ENCODE results near the gene STUM.

The STUM gene

DNA sequence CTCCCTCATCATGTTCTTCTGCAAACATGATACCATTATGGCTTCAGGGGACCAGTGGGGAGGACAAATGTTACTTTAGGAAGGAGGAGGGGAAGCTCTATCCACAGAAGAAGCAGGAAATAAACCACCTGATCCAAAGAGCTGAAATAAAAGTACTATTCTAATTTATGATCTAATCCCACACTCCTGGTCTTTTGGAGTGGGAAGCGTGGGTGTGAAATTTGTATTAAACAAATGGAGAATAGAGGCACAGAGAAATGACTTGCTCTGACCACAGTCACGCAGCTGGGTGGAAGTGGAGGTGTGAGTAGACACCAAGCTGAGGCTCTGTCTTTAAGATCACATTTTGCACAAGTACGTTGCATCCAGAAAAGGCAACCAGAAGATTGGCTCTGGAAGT is 14.5 kb upstream of the STUM start:
- DNase-seq, result no peak

- DNase-seq, result no peak
Measured at GRCh38 chr1:226534645-226535044, 13.9 kb upstream of the STUM start.

DNA sequence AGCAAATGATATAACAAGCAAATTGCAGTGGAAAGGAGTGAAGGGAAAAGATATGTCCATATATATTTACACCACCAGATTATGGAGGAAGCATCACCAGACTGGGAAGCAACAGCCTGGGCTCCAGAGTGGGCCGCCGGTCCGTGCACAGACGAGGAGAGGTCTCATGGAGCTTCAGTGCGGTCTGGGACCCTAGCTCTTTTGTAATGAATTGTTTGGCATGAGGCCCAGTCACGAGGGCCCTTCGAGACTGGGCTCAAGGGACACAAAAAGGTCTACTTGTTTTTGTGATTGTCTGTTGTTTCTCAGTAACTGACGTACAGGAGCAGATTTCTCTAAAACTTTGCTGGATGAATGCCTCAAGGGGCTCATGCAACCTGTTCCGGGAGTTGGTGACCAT is 12.9 kb upstream of the STUM start:
- no peak for DNase-seq

GRCh38 chr1:226541231-226541630 is 7.3 kb upstream of the STUM start:
- DNase-seq, result no peak

GRCh38 chr1:226541631-226542622 is 6.6 kb upstream of the STUM start:
- peak; percentile 37 for DNase-seq

DNA sequence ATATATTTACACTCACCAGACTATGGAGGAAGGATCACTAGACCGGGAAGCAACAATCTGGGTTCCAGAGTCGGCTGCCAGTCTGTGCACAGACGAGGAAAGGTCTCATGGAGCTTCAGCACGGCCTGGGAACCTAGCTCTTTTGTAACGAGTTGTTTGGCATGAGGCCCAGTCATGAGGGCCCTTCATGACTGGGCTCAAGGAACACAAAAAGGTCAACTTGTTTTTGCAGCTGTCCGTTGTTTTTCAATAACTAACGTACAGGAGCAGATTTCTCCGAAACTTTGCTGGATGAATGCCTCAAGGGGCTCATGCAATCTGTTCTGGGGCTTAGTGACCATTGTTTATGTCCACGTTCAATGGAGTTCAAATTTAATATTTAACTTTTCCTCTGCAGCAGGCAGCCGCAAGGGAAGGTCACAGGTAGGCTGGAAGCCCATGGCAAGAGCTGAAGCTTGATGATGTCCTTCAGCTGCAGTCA is 5.9 kb upstream of the STUM start:
- DNase-seq, result no peak

- no peak for DNase-seq
Measured at GRCh38 chr1:226545836-226546596, 2.5 kb upstream of the STUM start.

DNA sequence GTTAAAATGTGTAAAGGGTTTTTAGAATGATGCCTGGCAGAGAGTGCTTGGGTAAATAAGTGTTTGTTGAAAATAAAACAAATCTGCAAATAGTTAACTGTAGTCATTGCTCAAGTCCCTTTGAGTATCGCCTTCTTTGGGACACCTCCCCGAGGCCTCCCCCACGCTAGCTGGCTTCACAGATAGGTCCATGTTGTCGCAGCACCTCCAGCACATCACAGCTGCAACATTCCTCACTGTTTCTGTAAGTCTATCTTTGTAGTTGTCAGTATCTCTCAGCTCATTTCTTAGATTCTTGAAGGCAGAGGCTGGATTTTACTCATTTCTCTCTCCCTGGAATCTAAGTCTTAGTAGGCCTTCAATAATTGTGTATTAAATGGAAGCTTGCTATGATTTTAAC is 1.6 kb upstream of the STUM start:
- DNase-seq, result no peak

- DNase-seq, result peak; percentile 93
Measured at GRCh38 chr1:226547754-226548191, 791 bp upstream of the STUM start.

GRCh38 chr1:226549094-226549936 is 751 bp downstream of the STUM start:
- DNase-seq, result peak; percentile 43

GRCh38 chr1:226549937-226550671 is 1.5 kb downstream of the STUM start:
- peak; percentile 55 for DNase-seq

DNA sequence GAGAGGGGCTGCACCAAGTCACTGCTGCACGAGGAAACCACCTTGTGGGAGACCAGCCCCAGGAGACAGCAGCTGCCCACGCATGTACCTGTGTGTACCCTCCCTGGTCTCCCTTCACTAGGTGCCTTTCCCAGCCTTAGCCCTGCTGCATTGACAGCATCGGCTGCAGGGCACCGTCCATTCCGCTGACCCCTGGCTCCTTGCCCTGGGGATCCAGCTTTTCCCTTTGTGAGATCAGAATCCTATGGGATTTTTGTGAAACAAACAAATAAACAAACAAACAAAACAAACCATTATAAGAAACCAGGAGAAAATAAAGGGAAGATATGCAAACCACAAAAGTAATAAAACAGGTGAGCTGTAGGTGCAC is 2.1 kb downstream of the STUM start:
- DNase-seq, result no peak

GRCh38 chr1:226551299-226551698 is 2.7 kb downstream of the STUM start:
- no peak for DNase-seq

- no peak for DNase-seq
Measured at GRCh38 chr1:226552061-226552460, 3.5 kb downstream of the STUM start.

DNA sequence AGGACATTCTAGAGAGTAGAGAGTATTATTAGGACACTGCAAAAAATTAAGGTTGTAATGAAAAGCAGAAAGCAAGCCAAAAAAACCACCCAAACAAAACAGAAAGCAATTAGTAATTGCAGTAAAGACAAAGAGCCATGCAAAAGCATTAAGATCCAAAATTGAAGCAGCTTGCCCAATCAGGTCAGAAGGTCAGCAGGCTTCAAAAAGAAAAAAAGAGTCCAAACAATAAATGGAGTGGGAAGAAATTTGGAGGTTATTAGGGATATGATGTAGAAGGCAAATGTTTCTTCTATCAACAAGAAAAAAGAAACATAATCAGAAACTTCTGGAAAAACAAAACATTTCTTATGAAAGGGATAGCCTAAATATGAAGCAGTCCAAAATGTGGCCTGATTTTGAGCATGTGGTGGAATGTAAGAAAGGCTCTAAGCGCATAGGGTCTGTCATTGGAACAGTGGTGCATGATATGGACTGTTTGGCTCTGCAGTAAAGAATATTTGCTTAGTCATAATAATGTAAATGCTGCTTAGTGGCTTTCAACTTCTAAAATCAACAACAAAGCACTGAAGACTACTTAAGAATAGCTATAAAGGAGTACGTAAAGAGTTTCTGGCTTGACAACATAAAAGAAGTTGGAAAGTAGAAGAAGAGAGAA is 4.8 kb downstream of the STUM start:
- no peak for DNase-seq

DNA sequence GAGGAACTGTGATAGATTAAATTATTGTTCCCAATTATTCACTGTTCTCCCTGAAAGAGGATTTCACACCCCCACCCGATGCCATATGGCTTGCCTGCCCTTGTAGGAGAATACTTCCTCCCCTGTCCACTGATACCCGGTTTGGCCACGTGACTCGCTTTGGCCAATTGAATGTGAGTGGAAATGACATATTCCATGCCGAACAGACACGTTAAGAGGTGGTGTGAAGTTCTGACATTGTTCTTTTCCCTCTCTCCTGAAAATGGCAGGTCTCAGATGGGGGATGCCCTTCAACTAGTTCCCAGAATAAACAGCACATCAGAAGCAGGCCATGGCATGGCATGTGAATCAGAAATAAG is 5.3 kb downstream of the STUM start:
- DNase-seq, result no peak

DNA sequence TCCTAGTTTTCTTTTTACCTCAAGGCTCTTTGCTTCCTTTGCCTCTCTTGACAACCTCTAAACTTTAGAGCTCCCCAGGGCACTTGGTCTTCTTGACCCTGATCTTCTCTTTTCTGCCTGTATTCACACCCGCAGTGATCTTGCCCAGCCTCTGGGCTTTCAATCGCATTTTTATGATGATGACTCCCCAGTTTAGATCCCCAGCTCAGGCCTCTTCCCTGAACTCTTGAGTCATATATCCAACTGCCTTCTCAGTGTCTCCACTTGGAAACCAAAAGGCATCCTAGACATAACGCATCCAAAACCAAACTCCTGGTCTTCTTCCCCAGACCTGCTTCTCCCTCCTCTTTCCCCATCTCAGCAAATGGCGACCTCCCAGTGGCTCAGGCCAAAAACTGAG is 6.5 kb downstream of the STUM start:
- DNase-seq, result no peak

GRCh38 chr1:226557424-226557823 is 8.9 kb downstream of the STUM start:
- no peak for DNase-seq

- DNase-seq, result no peak
Measured at GRCh38 chr1:226558036-226558650, 9.6 kb downstream of the STUM start.

- no peak for DNase-seq
Measured at GRCh38 chr1:226560243-226560642, 11.7 kb downstream of the STUM start.

GRCh38 chr1:226562989-226563388 is 14.4 kb downstream of the STUM start:
- no peak for DNase-seq

All from hematopoietic multipotent progenitor cell treated with erythropoietin and hydrocortisone succinate and interleukin-3 and kit ligand, for 6 days (in vitro differentiated cells).